SU-DHL-6 (cell line): ENCODE data around the gene PDGFD.

Source experiments
- H2AFZ ChIP-seq: fragments of 200-600 bp; sonication (generic); 2 replicates; pipeline ENCODE4 v1.6.1; 2014; ENCODE audit warnings: low read depth, mild to moderate bottlenecking, moderate library complexity, mixed read lengths, antibody characterized with exemption, low read length; ENCODE audit not compliant: severe bottlenecking
- H3F3A ChIP-seq: fragments of 200-600 bp; shearing (Covaris generic); 2 replicates; pipeline ENCODE4 v1.6.0; 2016; ENCODE audit warnings: antibody characterized with exemption, mild to moderate bottlenecking; ENCODE audit not compliant: insufficient read depth
- H3K27ac ChIP-seq: fragments of 200-600 bp; sonication (generic); 2 replicates; pipeline ENCODE4 v1.5.1; 2016; ENCODE audit warnings: low read depth, mild to moderate bottlenecking, low read length, moderate library complexity, mixed read lengths
- H3K27me3 ChIP-seq: fragments of 200-600 bp; sonication (generic), shearing (Covaris generic); 2 replicates; pipeline ENCODE4 v1.6.0; 2014; ENCODE audit warnings: mild to moderate bottlenecking, low read length
- H3K36me3 ChIP-seq: fragments of 200-600 bp; sonication (generic); 2 replicates; pipeline ENCODE4 v1.6.1; 2014; ENCODE audit warnings: mild to moderate bottlenecking, low read length, mixed read lengths
- H3K4me2 ChIP-seq: fragments of 300-600, 200-600 bp; shearing (Covaris generic), sonication (generic); 2 replicates; pipeline ENCODE4 v1.6.0; 2014; ENCODE audit warnings: low read length, low read depth, mild to moderate bottlenecking; ENCODE audit not compliant: poor library complexity, severe bottlenecking
- H3K4me3 ChIP-seq: fragments of 200-600 bp; sonication (generic); 2 replicates; pipeline ENCODE4 v1.5.1; 2014; ENCODE audit warnings: antibody characterized with exemption, low read length, mild to moderate bottlenecking, mixed read lengths; ENCODE audit not compliant: insufficient read depth, poor library complexity, severe bottlenecking
- H3K79me2 ChIP-seq: fragments of 200-600 bp; sonication (generic); 2 replicates; pipeline ENCODE4 v1.6.1; 2014; ENCODE audit warnings: mild to moderate bottlenecking, low read length, moderate library complexity; ENCODE audit not compliant: insufficient read depth
- H3K9ac ChIP-seq: fragments of 200-600 bp; sonication (generic); 2 replicates; pipeline ENCODE4 v1.7.0; 2014; ENCODE audit warnings: mild to moderate bottlenecking, low read length
- H3K9me2 ChIP-seq: fragments of 200-600 bp; sonication (generic); replicated peaks from 2 replicates; pipeline ENCODE4 v1.6.1; 2014; ENCODE audit warnings: low read length; ENCODE audit not compliant: insufficient read depth
- H3K9me3 ChIP-seq: fragments of 200-600 bp; sonication (generic); 2 replicates; pipeline ENCODE4 v1.6.1; 2014; ENCODE audit warnings: low read length, mixed read lengths; ENCODE audit not compliant: insufficient read depth
- H4K20me1 ChIP-seq: fragments of 200-600 bp; sonication (generic); 2 replicates; pipeline ENCODE4 v1.6.1; 2014; ENCODE audit warnings: low read depth, mild to moderate bottlenecking, antibody characterized with exemption, low read length, moderate library complexity, mixed read lengths
- EZH2phosphoT487 ChIP-seq: fragments of 200-600 bp; sonication (generic), shearing (Covaris generic); conservative IDR thresholded peaks from 2 replicates; pipeline ENCODE4 v1.6.1; 2018; ENCODE audit warnings: mild to moderate bottlenecking, antibody characterized with exemption, low read length, moderate library complexity, mixed read lengths
- TF ChIP-seq, protein P1 (sequence below): fragments of 200-600 bp; sonication (generic); IDR thresholded peaks from one replicate; pipeline ENCODE4 v1.5.1; 2017; ENCODE audit warnings: antibody characterized with exemption, mild to moderate bottlenecking, low read length, moderate library complexity; ENCODE audit not compliant: insufficient read depth, poor library complexity, severe bottlenecking

The PDGFD gene

DNA sequence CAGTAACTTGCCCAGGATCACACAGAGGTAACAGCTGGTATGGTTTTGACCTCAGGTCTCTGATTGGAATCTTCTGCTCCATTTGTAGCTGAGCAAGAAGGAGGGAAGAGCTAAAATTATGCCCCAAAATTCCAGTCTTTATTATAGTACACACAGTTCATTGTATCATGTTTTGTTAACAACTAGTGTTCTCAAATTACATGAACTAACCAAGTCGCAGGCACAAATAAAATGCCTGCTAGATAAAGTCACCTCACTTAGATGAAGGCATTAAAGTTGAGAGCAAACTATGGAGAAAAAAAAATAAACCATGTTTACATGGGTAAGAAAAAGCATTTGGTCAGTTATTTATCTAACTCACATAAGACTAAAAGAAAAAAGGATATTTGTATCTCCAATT is 58.8 kb downstream of the PDGFD start:
- Histone ChIP-seq H3F3A (peaks cover 3% of the 10 kb centered on the region; the same call in 1 of the 2 replicates), H4K20me1 (no peaks in the 10 kb centered on the region), H3K36me3 (no peaks in the 10 kb centered on the region), H2AFZ (no peak overlapping the region), H3K4me3 (no peak overlapping the region), H3K27ac (no peak overlapping the region), H3K9me3 (no peaks in the 10 kb centered on the region), H3K4me2 (no peak overlapping the region), H3K27me3 (no peaks in the 10 kb centered on the region), H3K9me2 (no peaks in the 10 kb centered on the region), H3K79me2 (peaks cover 11% of the 10 kb centered on the region; the same call in 1 of the 2 replicates), H3K9ac (no peak overlapping the region)
- TF ChIP-seq EZH2phosphoT487 = no peak
- TF ChIP-seq, protein P1, sequence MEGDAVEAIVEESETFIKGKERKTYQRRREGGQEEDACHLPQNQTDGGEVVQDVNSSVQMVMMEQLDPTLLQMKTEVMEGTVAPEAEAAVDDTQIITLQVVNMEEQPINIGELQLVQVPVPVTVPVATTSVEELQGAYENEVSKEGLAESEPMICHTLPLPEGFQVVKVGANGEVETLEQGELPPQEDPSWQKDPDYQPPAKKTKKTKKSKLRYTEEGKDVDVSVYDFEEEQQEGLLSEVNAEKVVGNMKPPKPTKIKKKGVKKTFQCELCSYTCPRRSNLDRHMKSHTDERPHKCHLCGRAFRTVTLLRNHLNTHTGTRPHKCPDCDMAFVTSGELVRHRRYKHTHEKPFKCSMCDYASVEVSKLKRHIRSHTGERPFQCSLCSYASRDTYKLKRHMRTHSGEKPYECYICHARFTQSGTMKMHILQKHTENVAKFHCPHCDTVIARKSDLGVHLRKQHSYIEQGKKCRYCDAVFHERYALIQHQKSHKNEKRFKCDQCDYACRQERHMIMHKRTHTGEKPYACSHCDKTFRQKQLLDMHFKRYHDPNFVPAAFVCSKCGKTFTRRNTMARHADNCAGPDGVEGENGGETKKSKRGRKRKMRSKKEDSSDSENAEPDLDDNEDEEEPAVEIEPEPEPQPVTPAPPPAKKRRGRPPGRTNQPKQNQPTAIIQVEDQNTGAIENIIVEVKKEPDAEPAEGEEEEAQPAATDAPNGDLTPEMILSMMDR = no peak

DNA sequence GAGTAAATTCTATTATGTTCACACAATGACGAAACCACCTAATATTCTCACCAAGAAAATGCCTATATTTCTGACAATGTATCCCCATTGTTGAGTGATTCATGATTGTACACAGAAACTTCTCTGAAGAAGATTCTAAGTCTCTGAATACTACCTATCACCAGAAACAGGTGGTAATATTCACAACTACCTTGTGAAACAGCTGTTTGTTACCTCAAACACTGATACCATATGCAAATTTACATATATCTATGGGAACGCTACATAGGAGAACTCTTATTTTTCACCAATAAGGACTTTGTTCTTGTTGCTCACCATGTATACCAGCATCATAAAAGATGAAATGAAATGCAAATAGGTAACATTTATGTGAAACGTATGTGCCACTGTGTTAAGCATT is 59.3 kb downstream of the PDGFD start:
- Histone ChIP-seq H3K4me2 (no peak overlapping the region), H3K9ac (no peak overlapping the region)
- TF ChIP-seq EZH2phosphoT487 = no peak
- TF ChIP-seq, protein P1 = no peak

DNA sequence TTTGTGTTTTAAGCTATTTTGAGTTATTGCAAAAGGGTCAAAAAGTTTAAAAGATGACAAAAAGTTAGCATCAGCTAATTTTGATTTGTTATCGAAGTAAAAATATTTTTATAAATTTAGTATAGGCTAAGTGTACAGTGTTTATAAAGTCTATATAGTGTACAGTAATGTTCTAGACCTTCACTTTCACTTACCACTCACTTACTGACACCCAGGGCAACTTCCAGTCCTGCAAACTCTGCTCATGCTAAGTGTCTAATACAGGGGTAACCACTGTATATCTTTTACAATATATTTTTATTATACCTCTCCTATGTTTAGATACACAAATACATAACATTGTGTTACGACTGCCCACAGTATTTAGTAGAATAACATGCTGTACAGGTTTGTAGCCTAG is 59.7 kb downstream of the PDGFD start:
- Histone ChIP-seq H3F3A (peaks cover 3% of the 10 kb centered on the region; the same call in 1 of the 2 replicates), H3K9me2 (no peaks in the 10 kb centered on the region), H3K27ac (no peak overlapping the region), H3K9ac (no peak overlapping the region), H3K36me3 (no peaks in the 10 kb centered on the region), H3K4me3 (no peak overlapping the region), H3K9me3 (no peaks in the 10 kb centered on the region), H3K27me3 (no peaks in the 10 kb centered on the region), H4K20me1 (no peaks in the 10 kb centered on the region), H3K79me2 (peaks cover 15% of the 10 kb centered on the region; the same call in 1 of the 2 replicates), H3K4me2 (no peak overlapping the region), H2AFZ (no peak overlapping the region)
- TF ChIP-seq, protein P1 = no peak
- TF ChIP-seq EZH2phosphoT487 = no peak

More for the DNA sequence above, 59.3 kb downstream of the PDGFD start:
- Histone ChIP-seq H3K27me3 (no peaks in the 10 kb centered on the region), H3K36me3 (no peaks in the 10 kb centered on the region), H3K9me2 (no peaks in the 10 kb centered on the region), H3F3A (peaks cover 3% of the 10 kb centered on the region; the same call in 1 of the 2 replicates), H4K20me1 (no peaks in the 10 kb centered on the region), H3K4me3 (no peak overlapping the region), H3K9me3 (no peaks in the 10 kb centered on the region), H2AFZ (no peak overlapping the region), H3K79me2 (peaks cover 16% of the 10 kb centered on the region; the same call in 1 of the 2 replicates), H3K27ac (no peak overlapping the region)

DNA sequence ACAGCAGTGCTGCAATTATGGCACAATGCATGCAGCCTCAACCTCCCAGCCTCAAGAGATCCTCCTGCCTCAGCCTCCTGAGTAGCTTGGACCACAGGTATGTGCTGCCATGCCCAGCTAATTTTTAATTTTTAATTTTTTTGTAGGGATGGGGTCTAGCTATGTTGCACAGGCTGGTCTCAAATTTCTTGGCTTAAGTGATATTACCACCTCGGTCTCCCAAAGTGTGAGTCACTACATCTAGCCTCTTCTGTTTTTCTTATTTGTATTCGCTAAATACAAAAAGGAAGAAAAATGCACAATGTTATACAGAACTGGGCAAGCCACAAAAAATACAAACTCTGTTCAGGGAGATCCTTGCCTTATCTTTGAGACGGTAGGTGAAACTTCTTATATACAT is 65.4 kb downstream of the PDGFD start:
- no peak overlapping the region for H3K9ac ChIP-seq
- H4K20me1 ChIP-seq = no peaks in the 10 kb centered on the region
- H2AFZ ChIP-seq = no peak overlapping the region
- peaks cover 23% of the 10 kb centered on the region; the same call in 1 of the 2 replicates for H3K79me2 ChIP-seq
- no peak for TF ChIP-seq EZH2phosphoT487
- TF ChIP-seq, protein P1 = no peak
- no peaks in the 10 kb centered on the region for H3K9me3 ChIP-seq
- no peaks in the 10 kb centered on the region for H3K27me3 ChIP-seq
- no peaks in the 10 kb centered on the region for H3K9me2 ChIP-seq
- no peak overlapping the region for H3K4me3 ChIP-seq
- H3K36me3 ChIP-seq = no peaks in the 10 kb centered on the region
- H3K27ac ChIP-seq = no peak overlapping the region
- H3F3A ChIP-seq = no peaks in the 10 kb centered on the region
- no peak overlapping the region for H3K4me2 ChIP-seq
